Calu3 (cell line): ENCODE data around the gene COL6A2. TPM values are rescaled to one million over a fixed set of nuclear protein-coding genes. Genes with fewer than 3 reads are reported as not detected.

ENCODE experiments used
- BruUV-seq: library from RNA; stranded (reverse); fragments of 400-500 nt; replicated peaks from 2 replicates; lab custom pipeline; 2021; lab: Mats Ljungman, UMichigan
- CTCF ChIA-PET: fragments of 300-600 bp; sonication (Branson Sonifier 250); formaldehyde crosslinking; loops from one replicate; lab custom pipeline; 2022; ENCODE audit warnings: antibody characterized with exemption; lab: Charles Lee
- DNase-seq: peaks from one replicate; pipeline ENCODE4 v3.0.0; 2022
- H3K27ac Mint-ChIP-seq: one replicate; pipeline ENCODE4 v1.8.0; 2022; ENCODE audit warnings: mixed read lengths; ENCODE audit not compliant: unreplicated experiment
- H3K27me3 Mint-ChIP-seq: one replicate; pipeline ENCODE4 v1.8.0; 2022; ENCODE audit warnings: mixed read lengths; ENCODE audit not compliant: unreplicated experiment
- H3K36me3 Mint-ChIP-seq: one replicate; pipeline ENCODE4 v1.8.0; 2022; ENCODE audit warnings: mild to moderate bottlenecking, moderate library complexity, mixed read lengths; ENCODE audit not compliant: insufficient read depth, unreplicated experiment
- H3K4me1 Mint-ChIP-seq: one replicate; pipeline ENCODE4 v1.8.0; 2022; ENCODE audit warnings: mild to moderate bottlenecking, low read depth, mixed read lengths; ENCODE audit not compliant: unreplicated experiment
- H3K4me3 Mint-ChIP-seq: one replicate; pipeline ENCODE4 v1.8.0; 2022; ENCODE audit warnings: mild to moderate bottlenecking, low read depth, moderate library complexity, mixed read lengths; ENCODE audit not compliant: unreplicated experiment
- H3K9me3 Mint-ChIP-seq: one replicate; pipeline ENCODE4 v1.8.0; 2022; ENCODE audit warnings: low read depth, mixed read lengths; ENCODE audit not compliant: unreplicated experiment
- CTCF ChIP-seq: fragments of 200-600 bp; IDR thresholded peaks from one replicate; pipeline ENCODE4 v1.8.0; 2022; ENCODE audit warnings: antibody characterized with exemption; ENCODE audit not compliant: unreplicated experiment
- intact Hi-C: fragments of 100-400 bp; cut with micrococcal nuclease; formaldehyde crosslinking; loops from one replicate; pipeline ENCODE4 v1.10.0; 2022; ENCODE audit not compliant: unreplicated experiment
- total RNA-seq: library from RNA; stranded (reverse); gene quantifications from 2 replicates; pipeline ENCODE4 v1.2.3, GENCODE V29; 2022

Gene COL6A2
- total RNA-seq, 1 experiment from 2014 or later, result 3.4 TPM

GRCh38 chr21:46091631-46092025, 6.3 kb upstream of the COL6A2 start:
- CTCF ChIA-PET, result no interaction called here
- H3K27ac Mint-ChIP-seq, result no peak overlapping the region
- H3K36me3 Mint-ChIP-seq, result no peaks in the 10 kb centered on the region
- peaks cover 11% of the 10 kb centered on the region for H3K9me3 Mint-ChIP-seq
- H3K4me1 Mint-ChIP-seq, result no peaks in the 10 kb centered on the region
- H3K27me3 Mint-ChIP-seq, result peaks cover 8% of the 10 kb centered on the region
- H3K4me3 Mint-ChIP-seq, result no peak overlapping the region
- DNase-seq, result no peak
- TF ChIP-seq CTCF, result no peak
- intact Hi-C loops, result no loop called here
- no TSS peak for BruUV-seq

GRCh38 chr21:46092026-46092764, 5.7 kb upstream of the COL6A2 start:
- Mint-ChIP-seq H3K4me1 (no peaks in the 10 kb centered on the region), H3K4me3 (no peak overlapping the region), H3K36me3 (no peaks in the 10 kb centered on the region), H3K9me3 (peaks cover 11% of the 10 kb centered on the region), H3K27ac (no peak overlapping the region), H3K27me3 (peaks cover 14% of the 10 kb centered on the region)
- no peak for TF ChIP-seq CTCF
- BruUV-seq, result no TSS peak
- CTCF ChIA-PET, result no interaction called here
- intact Hi-C loops, result no loop called here
- no peak for DNase-seq

- no peak for DNase-seq
- Mint-ChIP-seq H3K9me3 (peaks cover 10% of the 10 kb centered on the region), H3K27me3 (peaks cover 18% of the 10 kb centered on the region), H3K4me1 (no peaks in the 10 kb centered on the region), H3K36me3 (no peaks in the 10 kb centered on the region), H3K27ac (no peak overlapping the region), H3K4me3 (no peak overlapping the region)
- no peak for TF ChIP-seq CTCF
- CTCF ChIA-PET, result no interaction called here
- no TSS peak for BruUV-seq
- intact Hi-C loops, result no loop called here
These were observed 4.9 kb upstream of the COL6A2 start for GRCh38 chr21:46092811-46093667.

- H3K36me3 Mint-ChIP-seq, result no peaks in the 10 kb centered on the region
- peaks cover 5% of the 10 kb centered on the region for H3K9me3 Mint-ChIP-seq
- intact Hi-C loops, result no loop called here
- H3K4me1 Mint-ChIP-seq, result no peaks in the 10 kb centered on the region
- peaks cover 18% of the 10 kb centered on the region for H3K27me3 Mint-ChIP-seq
- no TSS peak for BruUV-seq
- no peak for TF ChIP-seq CTCF
- DNase-seq, result no peak
- CTCF ChIA-PET, result no interaction called here
- no peak overlapping the region for H3K4me3 Mint-ChIP-seq
- no peak overlapping the region for H3K27ac Mint-ChIP-seq
These were observed 4.1 kb upstream of the COL6A2 start for GRCh38 chr21:46093668-46094400.
